Panc1 (cell line): Measurements from ENCODE around the gene ATP6V0A4. TPM values are rescaled to one million over a fixed set of nuclear protein-coding genes. Genes with fewer than 3 reads are reported as not detected.

Experiments
- ATAC-seq: fragments of 200-7000 bp; cut with Tn5 transposase; 2 replicates; pipeline ENCODE4 v1.9.1; 2020; ENCODE audit warnings: mild to moderate bottlenecking, moderate library complexity
- BruUV-seq: library from RNA; stranded (reverse); fragments of 400-500 nt; replicated peaks from 2 replicates; lab custom pipeline; 2021; lab: Mats Ljungman, UMichigan
- CTCF ChIA-PET: fragments of 300-600 bp; sonication (Branson Sonifier 250); formaldehyde crosslinking; loops from one replicate; lab custom pipeline; 2022; ENCODE audit warnings: antibody characterized with exemption; lab: Charles Lee
- POLR2A ChIA-PET: fragments of 300-600 bp; sonication (Branson Sonifier 250); formaldehyde crosslinking; loops from one replicate; lab custom pipeline; 2022; ENCODE audit warnings: antibody characterized with exemption; lab: Charles Lee
- DNase-seq: peaks from one replicate; pipeline ENCODE4 v3.0.0-alpha.2; 2010; ENCODE audit warnings: low read depth, low spot score
- H3K27ac ChIP-seq: 2 replicates; pipeline ENCODE4 v1.5.1; 2011; ENCODE audit warnings: mild to moderate bottlenecking, low read length, inconsistent platforms
- H3K27me3 ChIP-seq: fragments of 200-500 bp; sonication (Bioruptor generic); 2 replicates; pipeline ENCODE4 v1.6.0; 2014; ENCODE audit warnings: low read length, inconsistent platforms; ENCODE audit not compliant: control insufficient read depth, insufficient read depth
- H3K36me3 ChIP-seq: fragments of 200-500 bp; sonication (Bioruptor generic); 2 replicates; pipeline ENCODE4 v1.5.1; 2014; ENCODE audit warnings: inconsistent platforms, mild to moderate bottlenecking, low read length, moderate library complexity; ENCODE audit not compliant: control insufficient read depth, insufficient read depth
- H3K4me1 ChIP-seq: 2 replicates; pipeline ENCODE4 v1.5.1; 2011; ENCODE audit warnings: inconsistent platforms, mild to moderate bottlenecking, low read length, moderate library complexity; ENCODE audit not compliant: control insufficient read depth, insufficient read depth
- H3K4me3 ChIP-seq, 2 experiments: 2 replicates each; pipeline ENCODE4 v1.5.1; 2011 to 2012; ENCODE audit warnings: low read depth in 2 of 2, low read length in 2 of 2, mild to moderate bottlenecking in 2 of 2, inconsistent platforms in 1 of 2, moderate library complexity in 1 of 2
- H3K9me3 ChIP-seq: fragments of 200-500 bp; sonication (Bioruptor generic); 2 replicates; pipeline ENCODE4 v1.5.1; 2014; ENCODE audit warnings: low read depth, mild to moderate bottlenecking, inconsistent platforms, low read length, moderate library complexity; ENCODE audit not compliant: control insufficient read depth, insufficient read depth
- CTCF ChIP-seq: fragments of 450-650 bp; IDR thresholded peaks from 2 replicates; pipeline ENCODE4 v1.5.1; 2017; ENCODE audit warnings: mild to moderate bottlenecking
- POLR2AphosphoS5 ChIP-seq: IDR thresholded peaks from 2 replicates; pipeline ENCODE4 v1.6.1; 2012; ENCODE audit warnings: mild to moderate bottlenecking, low read depth, low read length, moderate library complexity
- REST ChIP-seq, 2 experiments: IDR thresholded peaks; 2 replicates each; pipeline ENCODE4 v1.6.1; 2011 to 2012; ENCODE audit warnings: low read depth in 2 of 2, control low read depth in 1 of 2, low read length in 1 of 2, mild to moderate bottlenecking in 1 of 2, moderate library complexity in 1 of 2; ENCODE audit not compliant: insufficient read depth in 1 of 2
- SIN3A ChIP-seq: IDR thresholded peaks from 2 replicates; pipeline ENCODE4 v1.6.1; 2012; ENCODE audit warnings: low read depth, mild to moderate bottlenecking, low read length, moderate library complexity, borderline replicate concordance; ENCODE audit not compliant: insufficient read depth
- TCF7L2 ChIP-seq: IDR thresholded peaks from 2 replicates; pipeline ENCODE4 v1.6.1; 2011; ENCODE audit warnings: mild to moderate bottlenecking, low read depth, low read length, inconsistent platforms
- in situ Hi-C: cut with HindIII; loops from 2 replicates; pipeline ENCODE4 v1.10.0; 2016; ENCODE audit warnings: low sequenced_read_pairs, low pct_unique_long_range_greater_than_20kb
- intact Hi-C: fragments of 100-400 bp; cut with micrococcal nuclease; formaldehyde crosslinking; loops from one replicate; pipeline ENCODE4 v1.10.0; 2022; ENCODE audit not compliant: unreplicated experiment
- total RNA-seq: library from RNA; stranded (reverse); gene quantifications from one replicate; pipeline ENCODE4 v1.2.1, GENCODE V29; 2021; ENCODE audit not compliant: unreplicated experiment

The ATP6V0A4 gene
- total RNA-seq, 1 experiment from 2014 or later: 0.15 TPM

GRCh38 chr7:138662991-138663320, 135.0 kb downstream of the ATP6V0A4 start:
- no peak overlapping the region for H3K4me3 ChIP-seq
- no peak for TF ChIP-seq CTCF
- no peak for TF ChIP-seq REST (IDR thresholded peaks at IDR 0.05; ENCODE audit: insufficient read depth in 1 of 2, low read depth in 2 of 2, low read length in 1 of 2)
- no peak for TF ChIP-seq POLR2AphosphoS5
- no peak for TF ChIP-seq SIN3A
- no peak for TF ChIP-seq TCF7L2
- no peaks in the 10 kb centered on the region for H3K36me3 ChIP-seq
- H3K27ac ChIP-seq: no peak overlapping the region
- CTCF ChIA-PET: no interaction called here
- DNase-seq (no peak), ATAC-seq (no peak)
- POLR2A ChIA-PET: no interaction called here
- in situ Hi-C loops (no loop called here), intact Hi-C loops (no loop called here)
- BruUV-seq: no TSS peak
- peaks cover 10% of the 10 kb centered on the region for H3K4me1 ChIP-seq
- H3K27me3 ChIP-seq: peaks cover 25% of the 10 kb centered on the region
- no peaks in the 10 kb centered on the region for H3K9me3 ChIP-seq

DNA sequence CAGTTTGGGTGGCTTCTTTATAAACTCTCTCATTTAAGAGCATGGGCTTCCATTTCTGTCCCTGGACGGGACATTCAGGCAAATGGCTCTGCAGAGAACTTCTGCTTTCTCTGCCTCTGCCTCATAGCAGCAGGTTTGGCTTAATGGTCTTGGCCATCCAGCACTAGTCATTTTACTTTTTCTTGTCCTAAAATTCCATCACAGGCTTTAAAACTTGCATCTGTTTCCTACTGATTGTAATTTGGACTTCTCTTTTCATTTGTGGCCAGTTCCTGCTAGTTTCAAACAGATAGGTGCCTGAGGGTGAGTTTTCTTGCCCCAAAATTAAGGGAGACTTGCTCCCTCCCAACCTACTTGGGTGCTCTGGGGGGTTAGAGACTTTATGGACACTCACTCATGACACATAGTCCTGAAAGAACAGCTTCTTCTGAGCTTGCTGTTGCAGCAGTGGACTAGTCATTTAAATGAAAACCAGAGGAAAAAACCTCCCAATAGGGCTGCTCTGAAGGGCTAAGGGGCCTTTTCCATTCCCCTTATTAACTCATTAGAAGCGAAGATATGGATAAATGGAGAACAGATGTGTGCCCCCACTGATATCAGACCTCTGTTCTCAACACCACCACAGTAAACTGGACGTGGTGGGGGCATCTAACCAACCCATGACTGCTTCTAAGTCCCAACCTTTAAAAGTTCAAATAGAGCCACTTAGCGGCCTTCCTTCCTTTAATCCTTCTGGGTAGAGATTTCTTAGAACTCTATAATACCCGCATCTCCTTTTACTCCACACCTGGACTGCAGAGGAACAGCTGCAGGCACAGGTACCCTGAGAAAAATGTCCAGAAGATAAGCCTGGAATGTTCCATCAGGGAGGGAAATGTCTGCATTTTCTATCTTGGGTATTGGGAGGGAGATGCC, 135.7 kb downstream of the ATP6V0A4 start:
- BruUV-seq: no TSS peak
- TF ChIP-seq SIN3A (no peak), REST (IDR thresholded peaks at IDR 0.05; ENCODE audit: insufficient read depth in 1 of 2, low read depth in 2 of 2, low read length in 1 of 2) (no peak), TCF7L2 (no peak), CTCF (no peak), POLR2AphosphoS5 (no peak)
- ChIA-PET CTCF (no interaction called here), POLR2A (no interaction called here)
- Histone ChIP-seq H3K4me3 (no peak overlapping the region), H3K27me3 (peaks cover 20% of the 10 kb centered on the region), H3K27ac (no peak overlapping the region), H3K9me3 (no peaks in the 10 kb centered on the region), H3K36me3 (no peaks in the 10 kb centered on the region), H3K4me1 (peaks cover 10% of the 10 kb centered on the region)
- DNase-seq: no peak
- no peak for ATAC-seq
- in situ Hi-C loops (no loop called here), intact Hi-C loops (no loop called here)
